HEK293 (cell line): ENCODE measurements around the gene LILRB2.

Source experiments
- ZBTB44 ChIP-seq: fragments of 450-650 bp; IDR thresholded peaks from 2 replicates; pipeline ENCODE4 v1.5.1; 2018; ENCODE audit warnings: missing biosample characterization, mild to moderate bottlenecking, missing genetic modification characterization
- ZNF777 ChIP-seq: fragments of 450-650 bp; formaldehyde crosslinking; IDR thresholded peaks from 2 replicates; pipeline ENCODE4 v1.5.1; 2017; ENCODE audit warnings: missing biosample characterization, missing genetic modification characterization, borderline replicate concordance

- no peak for TF ChIP-seq ZBTB44 (tag by site-specific recombination)
- TF ChIP-seq ZNF777 (tag by site-specific recombination): no peak
Measured at GRCh38 chr19:54317108-54317964, 36.4 kb upstream of the LILRB2 start.
